Fibroblast of lung (primary cell): Measurements from ENCODE around the gene NOVA1. TPM values are rescaled to one million over a fixed set of nuclear protein-coding genes. Genes with fewer than 3 reads are reported as not detected.

Experiments used
- DNase-seq, 2 donors: peaks; one replicate each; pipeline versions ENCODE4 v3.0.0 to v3.0.0-alpha.2; 2010; ENCODE audit warnings: low read depth in 2 of 2
- H2AFZ ChIP-seq: 2 replicates; pipeline ENCODE4 v1.5.1; 2012; ENCODE audit warnings: low read length, control low read depth, inconsistent platforms
- H3K27ac ChIP-seq: 2 replicates; pipeline ENCODE4 v1.5.1; 2011; ENCODE audit warnings: low read length, control low read depth; ENCODE audit not compliant: insufficient read depth
- H3K27me3 ChIP-seq: 2 replicates; pipeline ENCODE4 v1.5.1; 2011; ENCODE audit warnings: mild to moderate bottlenecking, low read length; ENCODE audit not compliant: control insufficient read depth, insufficient read depth
- H3K36me3 ChIP-seq: 2 replicates; pipeline ENCODE4 v1.5.1; 2011; ENCODE audit warnings: low read length; ENCODE audit not compliant: control insufficient read depth, insufficient read depth
- H3K4me1 ChIP-seq: 2 replicates; pipeline ENCODE4 v1.5.1; 2011; ENCODE audit warnings: low read length; ENCODE audit not compliant: control insufficient read depth, insufficient read depth; ENCODE audit errors: extremely low read depth
- H3K4me2 ChIP-seq: 2 replicates; pipeline ENCODE4 v1.5.1; 2011; ENCODE audit warnings: low read length, control low read depth; ENCODE audit not compliant: insufficient read depth; ENCODE audit errors: extremely low read depth
- H3K4me3 ChIP-seq, 4 experiments: fragments of 200-600 bp in 1 of 4; sonication (generic) in 1 of 4; replicated peaks in 1 of 4; 2 replicates each; pipeline ENCODE4 v1.5.1; 2011 to 2016; ENCODE audit warnings: low read length in 4 of 4, low read depth in 3 of 4, mild to moderate bottlenecking in 3 of 4, control low read depth in 2 of 4, inconsistent platforms in 1 of 4, mixed read lengths in 1 of 4; ENCODE audit not compliant: insufficient read depth in 1 of 4; ENCODE audit errors: control extremely low read depth in 1 of 4
- H3K79me2 ChIP-seq: 2 replicates; pipeline ENCODE4 v1.5.1; 2012; ENCODE audit warnings: mild to moderate bottlenecking, low read length, inconsistent platforms; ENCODE audit not compliant: control insufficient read depth, insufficient read depth
- H3K9ac ChIP-seq: 2 replicates; pipeline ENCODE4 v1.5.1; 2011; ENCODE audit warnings: mild to moderate bottlenecking, low read length, control low read depth; ENCODE audit not compliant: insufficient read depth
- H3K9me3 ChIP-seq: 2 replicates; pipeline ENCODE4 v1.5.1; 2012; ENCODE audit warnings: low read depth, low read length; ENCODE audit not compliant: control insufficient read depth, insufficient read depth
- H4K20me1 ChIP-seq: 2 replicates; pipeline ENCODE4 v1.5.1; 2011; ENCODE audit warnings: low read length; ENCODE audit not compliant: control insufficient read depth, insufficient read depth; ENCODE audit errors: extremely low read depth
- EZH2 ChIP-seq: IDR thresholded peaks from 2 replicates; pipeline ENCODE4 v1.5.1; 2012; ENCODE audit warnings: low read length, control low read depth, mild to moderate bottlenecking; ENCODE audit errors: missing control alignments
- polyA plus RNA-seq, 2 donors: library from polyadenylated mRNA; depleted of rRNA in 1 of 2; stranded (reverse) in 1 of 2; unstranded in 1 of 2; fragments of >200 nt; gene quantifications; 2 replicates each; pipeline ENCODE4 v1.2.1, GENCODE V29; 2011 to 2012; ENCODE audit warnings: missing spikeins in 1 of 2
- total RNA-seq: library from RNA; depleted of rRNA; stranded (reverse); fragments of >200 nt; gene quantifications from 2 replicates; pipeline ENCODE4 v1.2.1, GENCODE V29; 2014
- TF ChIP-seq, protein P1 (sequence below), 2 donors: IDR thresholded peaks in 1 of 2; conservative IDR thresholded peaks in 1 of 2; 1 replicate in 1 of 2; 2 replicates in 1 of 2; pipeline ENCODE4 v1.5.1; 2011 to 2012; ENCODE audit warnings: low read length in 2 of 2, control low read depth in 1 of 2, inconsistent platforms in 1 of 2, low read depth in 1 of 2, mild to moderate bottlenecking in 1 of 2

NOVA1 gene
- total and polyA plus RNA-seq, 2 donors (not counting 1 experiment from before 2014, with no cell fraction given) = 2.2 to 5.1 TPM

DNA sequence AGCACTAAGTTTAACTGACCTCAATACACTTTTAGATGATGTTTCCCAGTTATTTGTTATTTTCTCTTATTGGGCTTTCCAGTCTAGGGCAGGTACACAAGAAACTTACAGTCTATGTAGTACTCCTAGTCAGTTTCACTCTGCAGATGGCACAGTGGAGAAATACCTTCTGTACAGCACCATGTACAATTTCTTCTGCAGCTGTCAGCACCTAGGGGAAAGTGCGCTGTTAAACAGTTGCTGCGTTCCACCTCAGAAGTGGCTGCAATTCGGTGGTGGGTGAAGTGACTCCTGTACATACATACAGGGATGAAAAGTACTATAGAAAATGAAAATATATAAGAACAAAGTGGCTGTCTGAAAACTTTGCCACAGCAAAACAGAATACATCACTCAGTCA, 48.3 kb downstream of the NOVA1 start:
- no peak overlapping the region for H3K4me2 ChIP-seq
- no peak for DNase-seq
- no peaks in the 10 kb centered on the region for H3K36me3 ChIP-seq
- H3K27me3 ChIP-seq = no peaks in the 10 kb centered on the region
- no peaks in the 10 kb centered on the region for H3K79me2 ChIP-seq
- H3K4me3 ChIP-seq = no peak overlapping the region
- H3K27ac ChIP-seq = no peak overlapping the region
- TF ChIP-seq, protein P1, sequence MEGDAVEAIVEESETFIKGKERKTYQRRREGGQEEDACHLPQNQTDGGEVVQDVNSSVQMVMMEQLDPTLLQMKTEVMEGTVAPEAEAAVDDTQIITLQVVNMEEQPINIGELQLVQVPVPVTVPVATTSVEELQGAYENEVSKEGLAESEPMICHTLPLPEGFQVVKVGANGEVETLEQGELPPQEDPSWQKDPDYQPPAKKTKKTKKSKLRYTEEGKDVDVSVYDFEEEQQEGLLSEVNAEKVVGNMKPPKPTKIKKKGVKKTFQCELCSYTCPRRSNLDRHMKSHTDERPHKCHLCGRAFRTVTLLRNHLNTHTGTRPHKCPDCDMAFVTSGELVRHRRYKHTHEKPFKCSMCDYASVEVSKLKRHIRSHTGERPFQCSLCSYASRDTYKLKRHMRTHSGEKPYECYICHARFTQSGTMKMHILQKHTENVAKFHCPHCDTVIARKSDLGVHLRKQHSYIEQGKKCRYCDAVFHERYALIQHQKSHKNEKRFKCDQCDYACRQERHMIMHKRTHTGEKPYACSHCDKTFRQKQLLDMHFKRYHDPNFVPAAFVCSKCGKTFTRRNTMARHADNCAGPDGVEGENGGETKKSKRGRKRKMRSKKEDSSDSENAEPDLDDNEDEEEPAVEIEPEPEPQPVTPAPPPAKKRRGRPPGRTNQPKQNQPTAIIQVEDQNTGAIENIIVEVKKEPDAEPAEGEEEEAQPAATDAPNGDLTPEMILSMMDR (conservative IDR thresholded peaks at IDR 0.05 in 1 of 2, IDR thresholded peaks at IDR 0.05 in 1 of 2; ENCODE audit: low read depth in 1 of 2, low read length in 2 of 2) = no peak
- TF ChIP-seq EZH2 = no peak
- H2AFZ ChIP-seq = no peak overlapping the region
- H4K20me1 ChIP-seq = no peaks in the 10 kb centered on the region
- H3K9me3 ChIP-seq = no peaks in the 10 kb centered on the region
- H3K4me1 ChIP-seq = no peaks in the 10 kb centered on the region
- H3K9ac ChIP-seq = no peak overlapping the region

DNA sequence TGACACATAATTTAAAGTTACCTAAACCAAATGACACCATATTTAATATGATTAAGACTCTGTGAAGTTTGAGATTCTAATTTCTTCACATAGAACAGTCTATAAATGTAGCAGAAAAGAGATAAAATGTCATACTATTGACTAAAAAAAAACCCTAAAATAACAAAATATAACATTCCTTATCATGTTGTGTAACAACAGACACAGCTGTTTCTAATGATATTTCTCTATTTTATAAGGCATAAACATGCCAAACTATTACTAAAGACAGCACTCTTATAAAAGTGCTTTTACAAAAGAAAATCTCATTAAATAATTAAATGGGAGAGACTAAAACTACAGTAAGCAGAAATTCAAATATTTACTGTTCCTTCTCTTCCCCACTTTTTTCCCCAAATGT, 49.4 kb downstream of the NOVA1 start:
- no peak for DNase-seq
- H3K79me2 ChIP-seq = no peaks in the 10 kb centered on the region

DNA sequence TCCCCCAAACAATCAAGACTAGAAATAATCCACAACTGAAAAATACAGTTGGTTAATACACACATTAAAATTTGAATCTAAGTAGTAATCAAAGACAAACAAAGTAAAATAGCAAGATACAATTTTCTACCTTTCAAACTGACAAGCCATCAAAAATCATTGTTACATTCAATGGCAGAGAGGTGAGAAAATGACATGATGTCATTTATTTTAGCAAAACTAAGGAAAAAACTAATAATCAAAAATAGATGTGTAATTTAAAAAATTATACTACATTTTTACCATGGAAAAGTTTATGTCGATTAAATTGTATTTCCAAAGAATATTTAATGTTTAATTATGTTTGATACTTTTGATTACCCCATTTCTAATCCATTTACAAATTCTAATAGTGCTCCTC, 59.7 kb downstream of the NOVA1 start:
- DNase-seq = no peak

More for the DNA sequence above, 49.4 kb downstream of the NOVA1 start:
- Histone ChIP-seq H3K4me1 (no peaks in the 10 kb centered on the region), H2AFZ (no peak overlapping the region), H3K4me2 (no peak overlapping the region), H4K20me1 (no peaks in the 10 kb centered on the region), H3K9me3 (no peaks in the 10 kb centered on the region), H3K9ac (no peak overlapping the region), H3K4me3 (no peak overlapping the region), H3K27ac (no peak overlapping the region), H3K36me3 (no peaks in the 10 kb centered on the region), H3K27me3 (no peaks in the 10 kb centered on the region)
- TF ChIP-seq, protein P1 (conservative IDR thresholded peaks at IDR 0.05 in 1 of 2, IDR thresholded peaks at IDR 0.05 in 1 of 2; ENCODE audit: low read depth in 1 of 2, low read length in 2 of 2) = no peak
- no peak for TF ChIP-seq EZH2

More for the DNA sequence above, 59.7 kb downstream of the NOVA1 start:
- Histone ChIP-seq H3K4me3 (no peak overlapping the region), H3K27me3 (no peaks in the 10 kb centered on the region), H3K36me3 (no peaks in the 10 kb centered on the region), H3K79me2 (no peaks in the 10 kb centered on the region), H3K4me1 (no peaks in the 10 kb centered on the region), H3K9ac (no peak overlapping the region), H3K4me2 (no peak overlapping the region), H2AFZ (no peak overlapping the region), H3K27ac (no peak overlapping the region), H3K9me3 (no peaks in the 10 kb centered on the region), H4K20me1 (no peaks in the 10 kb centered on the region)
- TF ChIP-seq, protein P1 (conservative IDR thresholded peaks at IDR 0.05 in 1 of 2, IDR thresholded peaks at IDR 0.05 in 1 of 2; ENCODE audit: low read depth in 1 of 2, low read length in 2 of 2) = no peak
- no peak for TF ChIP-seq EZH2
